Germinal center (tissue), 1 donor: ENCODE measurements around the gene GKAP1.
"Not testable (repeated sequence)": the region's sequence is repeated elsewhere in the genome, so short reads cannot be mapped to it uniquely, and the experiment has no call there.

Experiments used
- DNase-seq: peaks from one replicate; pipeline ENCODE4 v3.0.0; 2012; ENCODE audit warnings: mixed read lengths, low spot score

GKAP1 gene

GRCh38 chr9:83728591-83729368 is 88.8 kb downstream of the GKAP1 start:
- DNase-seq: not testable (repeated sequence)

- no peak for DNase-seq
Measured at GRCh38 chr9:83724436-83724835, 93.1 kb downstream of the GKAP1 start.

- no peak for DNase-seq
Measured at GRCh38 chr9:83722726-83723495, 94.7 kb downstream of the GKAP1 start.

GRCh38 chr9:83721509-83721908 is 96.1 kb downstream of the GKAP1 start:
- DNase-seq: no peak

DNA sequence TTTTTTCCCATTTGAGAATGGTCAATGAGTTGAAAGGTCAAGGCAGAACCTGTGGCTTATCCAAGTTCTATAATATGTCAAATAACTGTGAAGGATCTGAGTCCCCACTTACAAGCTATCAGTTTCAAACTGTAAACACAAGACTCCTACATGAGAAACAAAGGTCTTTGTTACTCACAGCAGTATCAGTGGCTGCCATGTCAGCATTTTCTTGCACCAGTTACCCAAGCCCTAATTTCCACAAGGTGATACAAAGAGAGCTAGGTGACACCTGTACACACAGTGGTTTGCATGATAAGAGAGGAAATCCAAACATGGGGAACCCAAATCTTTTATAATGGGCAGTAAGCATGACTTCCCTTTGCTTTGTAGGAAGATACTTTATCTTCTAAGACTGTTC is 101.8 kb downstream of the GKAP1 start:
- DNase-seq: no peak

GRCh38 chr9:83715221-83715620 is 102.3 kb downstream of the GKAP1 start:
- no peak for DNase-seq

DNA sequence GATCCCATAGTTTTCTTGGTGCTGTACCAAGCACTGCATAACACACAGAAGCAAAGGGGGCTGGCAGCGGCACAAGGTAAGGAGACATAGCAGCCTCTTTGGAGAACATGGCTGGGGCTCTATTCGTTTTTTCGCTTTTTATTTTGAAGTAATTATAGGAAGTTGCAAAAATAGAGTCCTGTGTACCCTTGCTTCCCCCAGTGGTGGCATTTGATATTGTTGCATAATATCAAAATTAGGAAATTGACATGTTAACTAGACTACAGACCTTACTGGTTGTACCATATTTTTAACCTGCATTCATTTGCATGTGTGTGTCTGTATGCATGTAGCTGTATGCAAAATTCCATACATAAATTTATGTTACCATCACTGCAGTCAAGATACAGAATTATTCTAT is 103.2 kb downstream of the GKAP1 start:
- peak; percentile 72 for DNase-seq

- peak; percentile 67 for DNase-seq
Measured at GRCh38 chr9:83708515-83709158, 108.9 kb downstream of the GKAP1 start.

GRCh38 chr9:83707768-83708514 is 109.6 kb downstream of the GKAP1 start, which contains the start of gene UBQLN1:
UBQLN1 (minus strand) TSS chr9:83707958; CDS start chr9:83707679, 279 bp downstream.
- peak; percentile 96 for DNase-seq

DNA sequence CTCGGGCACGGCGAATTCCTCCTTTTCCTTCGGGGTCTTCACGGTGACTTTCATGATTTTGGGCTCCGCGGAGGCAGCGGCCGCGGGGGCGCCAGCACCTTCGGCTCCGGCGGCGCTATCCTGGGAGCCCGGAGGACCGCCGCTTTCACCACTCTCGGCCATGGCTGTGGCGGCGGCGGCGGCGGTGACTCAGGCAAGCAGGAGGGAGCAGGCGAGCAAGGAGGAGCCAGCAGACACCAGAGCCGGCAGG is 110.1 kb downstream of the GKAP1 start:
- no peak for DNase-seq

GRCh38 chr9:83706676-83707517 is 110.7 kb downstream of the GKAP1 start:
- peak; percentile 41 for DNase-seq

GRCh38 chr9:83705219-83705651 is 112.3 kb downstream of the GKAP1 start:
- DNase-seq: not testable (repeated sequence)

DNA sequence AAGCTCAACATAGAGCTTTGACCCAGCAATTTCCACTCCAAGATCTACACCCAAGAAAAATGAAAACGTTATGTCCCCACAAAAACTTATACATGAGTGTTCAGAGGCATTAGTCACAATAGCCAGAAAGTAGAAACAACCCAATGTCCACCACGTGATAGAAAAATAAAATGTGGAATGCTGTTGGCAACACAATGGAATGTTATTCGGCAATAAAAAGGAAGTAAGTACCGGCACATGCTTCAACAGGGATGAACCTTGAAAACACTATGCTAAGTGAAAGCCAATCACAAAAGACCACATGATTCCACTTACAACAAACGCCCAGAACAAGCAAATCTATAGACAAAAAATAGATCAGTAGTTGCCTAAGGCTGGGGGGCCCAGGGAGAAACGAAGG is 115.8 kb downstream of the GKAP1 start:
- no peak for DNase-seq

DNA sequence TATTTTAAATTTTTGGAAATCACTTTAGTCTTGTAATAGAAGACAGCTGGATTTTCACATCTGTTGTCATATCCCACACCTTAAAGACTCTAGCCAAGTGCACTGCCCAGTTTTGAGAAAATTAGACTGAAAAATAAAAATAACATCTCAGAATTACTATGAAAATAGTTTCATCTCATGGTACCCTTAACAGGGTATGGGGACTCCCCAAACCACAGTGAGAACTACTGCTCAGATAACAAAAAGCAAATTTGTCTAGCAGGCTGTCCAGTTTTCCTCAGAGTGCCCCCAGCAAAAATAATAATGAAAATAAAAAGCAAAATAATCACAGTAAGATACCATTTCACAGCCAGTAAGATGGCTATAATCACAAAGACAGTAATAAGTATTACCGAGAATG is 116.3 kb downstream of the GKAP1 start:
- DNase-seq: no peak

- DNase-seq: peak; percentile 29
Measured at GRCh38 chr9:83699615-83700014, 118.0 kb downstream of the GKAP1 start.

GRCh38 chr9:83698976-83699585 is 118.5 kb downstream of the GKAP1 start:
- no peak for DNase-seq

DNA sequence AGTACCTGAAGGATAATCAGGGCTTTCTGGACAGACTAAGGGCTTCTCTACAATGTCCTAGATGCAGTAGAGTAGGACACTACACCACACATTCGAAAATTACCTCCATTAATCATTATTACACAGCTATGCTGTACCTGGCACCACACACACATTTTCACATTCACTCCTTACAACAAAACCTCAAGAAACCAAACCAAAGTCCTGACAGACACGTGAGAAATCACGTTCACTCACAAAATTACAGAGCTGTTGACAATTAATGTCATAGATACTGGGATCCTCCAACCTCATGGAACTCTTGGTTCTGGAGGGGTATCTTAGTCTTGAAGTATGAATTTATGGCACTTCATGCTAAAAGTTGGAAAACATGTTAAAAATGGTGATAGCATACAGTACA is 126.1 kb downstream of the GKAP1 start:
- no peak for DNase-seq
